HT-29 (cell line): ENCODE results near the gene ITLN2. TPM values are rescaled to one million over a fixed set of nuclear protein-coding genes. Genes with fewer than 3 reads are reported as not detected.
"Not testable (repeated sequence)": the region's sequence is repeated elsewhere in the genome, so short reads cannot be mapped to it uniquely, and the experiment has no call there.

Source experiments
- DNase-seq: peaks from one replicate; pipeline ENCODE4 v3.0.0-alpha.2; 2015; ENCODE audit warnings: low spot score
- total RNA-seq: library from RNA; depleted of rRNA; stranded (reverse); fragments of >200 nt; shearing (Covaris generic); gene quantifications from 2 replicates; pipeline ENCODE4 v1.2.3, GENCODE V29; 2014; rRNA removed

Gene ITLN2
- total RNA-seq, 1 experiment from 2014 or later: not detected

- no peak for DNase-seq
Observed at GRCh38 chr1:160907976-160908375, 46.6 kb downstream of the ITLN2 start.

GRCh38 chr1:160905617-160905989, 49.0 kb downstream of the ITLN2 start:
- no peak for DNase-seq

- DNase-seq: no peak
Observed at GRCh38 chr1:160904783-160905616, 49.6 kb downstream of the ITLN2 start.

DNA sequence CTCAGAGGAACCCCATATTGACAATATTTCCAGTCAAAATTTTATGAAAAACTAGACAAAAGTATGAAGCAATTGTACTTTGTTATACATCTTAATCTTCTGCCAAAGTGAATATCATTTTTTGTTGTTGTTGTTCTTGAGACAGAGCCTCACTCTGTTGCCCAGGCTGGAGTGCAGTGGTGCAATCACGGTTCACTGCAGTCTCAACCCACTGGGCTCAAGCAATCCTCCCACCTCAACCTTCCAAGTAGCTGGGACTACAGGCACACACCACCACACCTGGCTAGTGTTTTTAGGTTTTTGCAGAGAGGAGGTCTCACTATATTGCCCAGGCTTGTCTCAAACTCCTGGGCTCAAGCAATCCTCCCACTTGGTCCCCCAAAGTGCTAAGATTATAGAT, 52.4 kb downstream of the ITLN2 start:
- DNase-seq: not testable (repeated sequence)

DNA sequence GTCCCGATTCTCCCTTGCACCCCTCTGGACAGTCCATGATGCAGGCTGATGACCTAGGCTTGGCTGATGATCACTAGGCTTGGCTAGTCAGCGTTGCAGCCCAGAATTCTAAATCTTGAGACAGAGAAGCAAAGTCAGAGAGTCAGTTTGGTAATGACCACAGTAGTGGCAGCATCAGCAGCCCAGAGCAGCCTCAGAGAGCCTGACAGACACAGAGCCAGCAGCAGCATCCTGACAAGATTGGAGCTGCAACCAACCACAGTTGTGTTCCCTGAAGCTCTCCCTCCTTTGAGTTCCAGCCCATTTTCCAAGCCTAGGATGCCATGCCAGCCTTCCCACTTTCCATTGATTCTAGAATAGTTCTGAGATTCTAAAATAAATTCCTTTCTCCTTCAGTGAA, 52.8 kb downstream of the ITLN2 start:
- DNase-seq: no peak

DNA sequence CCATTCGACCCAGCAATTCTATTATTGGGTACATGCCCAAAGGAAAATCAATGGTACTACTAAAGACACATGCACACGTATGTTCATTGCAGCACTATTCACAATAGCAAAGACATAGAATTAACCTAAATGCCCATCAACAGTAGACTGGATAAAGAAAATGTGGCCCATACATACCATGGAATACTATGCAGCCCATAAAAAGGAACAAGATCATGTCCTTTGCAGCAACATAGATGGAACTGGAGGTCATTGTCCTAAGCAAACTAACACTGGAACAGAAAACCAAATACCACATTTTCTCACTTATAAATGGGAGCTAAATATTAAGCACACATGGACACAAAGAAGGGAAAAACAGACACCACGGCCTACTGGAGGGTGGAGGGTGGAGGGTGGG, 53.9 kb downstream of the ITLN2 start:
- DNase-seq: not testable (repeated sequence)

Other genes with a start within 250 kb of the ITLN2 start
- not detected in 2 replicates for gene CD48, start 243.0 kb downstream of the ITLN2 start, total RNA-seq
- gene SLAMF7, start 215.6 kb downstream of the ITLN2 start, total RNA-seq: not detected in 2 replicates
- gene LY9, start 158.6 kb downstream of the ITLN2 start, total RNA-seq: not detected in 2 replicates
- not detected in 2 replicates for gene CD244, start 91.9 kb downstream of the ITLN2 start, total RNA-seq
- gene ITLN1, start 69.6 kb downstream of the ITLN2 start, total RNA-seq: not detected in 2 replicates
- gene F11R, start 66.3 kb upstream of the ITLN2 start, total RNA-seq: 128 and 154 TPM in 2 replicates
- 121 and 139 TPM in 2 replicates for gene TSTD1, start 84.2 kb upstream of the ITLN2 start, total RNA-seq
- 78.4 and 79.3 TPM in 2 replicates for gene USF1, start 91.2 kb upstream of the ITLN2 start, total RNA-seq
- gene ARHGAP30, start 115.1 kb upstream of the ITLN2 start, total RNA-seq: 0.58 and 0.86 TPM in 2 replicates
- gene NECTIN4, start 134.7 kb upstream of the ITLN2 start, total RNA-seq: 8.6 and 10.4 TPM in 2 replicates
- gene KLHDC9, start 143.6 kb upstream of the ITLN2 start, total RNA-seq: 3.8 and 5.5 TPM in 2 replicates
- 67.7 and 70.5 TPM in 2 replicates for gene PFDN2, start 163.2 kb upstream of the ITLN2 start, total RNA-seq
- gene NIT1, start 163.3 kb upstream of the ITLN2 start, total RNA-seq: 25.1 and 30.8 TPM in 2 replicates
- 36.6 and 40.8 TPM in 2 replicates for gene DEDD, start 177.9 kb upstream of the ITLN2 start, total RNA-seq
- 66.4 and 81.3 TPM in 2 replicates for gene UFC1, start 199.2 kb upstream of the ITLN2 start, total RNA-seq
- 20.8 and 24.6 TPM in 2 replicates for gene USP21, start 204.7 kb upstream of the ITLN2 start, total RNA-seq
- 11.7 and 14.3 TPM in 2 replicates for gene PPOX, start 211.6 kb upstream of the ITLN2 start, total RNA-seq
- gene B4GALT3, start 222.7 kb upstream of the ITLN2 start, total RNA-seq: 57.5 and 70.7 TPM in 2 replicates
- not detected in 2 replicates for gene ADAMTS4, start 244.2 kb upstream of the ITLN2 start, total RNA-seq
- gene NDUFS2, start 247.6 kb upstream of the ITLN2 start, total RNA-seq: 90.6 and 122 TPM in 2 replicates